Stomach (tissue), 9 donors: Measurements from ENCODE around the gene COPS8. TPM values are rescaled to one million over a fixed set of nuclear protein-coding genes. Genes with fewer than 3 reads are reported as not detected.

Source experiments
- DNase-seq, 2 donors: peaks; one replicate each; pipeline versions ENCODE4 v3.0.0 to v3.0.0-alpha.2; 2013 to 2019
- H3K27ac ChIP-seq, 5 donors: fragments of 200-600 bp in 4 of 5; sonication (generic) in 4 of 5; one replicate each; pipeline ENCODE4 v1.5.1; 2013 to 2019; ENCODE audit warnings: mild to moderate bottlenecking in 1 of 5, moderate library complexity in 1 of 5
- H3K27me3 ChIP-seq, 3 donors: fragments of 200-600 bp; sonication (generic); one replicate each; pipeline ENCODE4 v1.5.1; 2017 to 2019; ENCODE audit warnings: mixed run types in 1 of 3
- H3K36me3 ChIP-seq, 4 donors: fragments of 200-600 bp; sonication (generic); 1 replicate in 3 of 4; 2 replicates in 1 of 4; pipeline ENCODE4 v1.5.1; 2016 to 2019
- H3K4me1 ChIP-seq, 4 donors: fragments of 200-600 bp; sonication (generic); one replicate each; pipeline ENCODE4 v1.5.1; 2016 to 2019
- H3K4me3 ChIP-seq, 4 donors: fragments of 200-600 bp; sonication (generic) in 3 of 4; one replicate each; pipeline ENCODE4 v1.5.1; 2016 to 2019; ENCODE audit warnings: mild to moderate bottlenecking in 1 of 4
- H3K9me3 ChIP-seq, 4 donors: fragments of 200-600 bp; sonication (generic); one replicate each; pipeline ENCODE4 v1.5.1; 2016 to 2019
- EP300 ChIP-seq: sonication (generic); formaldehyde crosslinking; IDR thresholded peaks from one replicate; pipeline ENCODE4 v1.6.1; 2017; ENCODE audit warnings: antibody characterized with exemption
- POLR2A ChIP-seq, 4 donors: fragments of 450-650 bp; IDR thresholded peaks; one replicate each; pipeline ENCODE4 v1.6.1; 2016; ENCODE audit warnings: antibody characterized with exemption in 4 of 4, control low read depth in 2 of 4, mild to moderate bottlenecking in 1 of 4, moderate library complexity in 1 of 4
- POLR2AphosphoS5 ChIP-seq, 3 donors: sonication (generic); formaldehyde crosslinking; IDR thresholded peaks; one replicate each; pipeline ENCODE4 v1.6.1; 2016; ENCODE audit warnings: antibody characterized with exemption in 3 of 3
- WGBS, 5 donors: extraction: QIAGEN DNeasy Blood & Tissue Kit in 3 of 5; methylation state at CpG; one replicate each; pipeline versions ENCODE4 v1.1.5 to v1.1.7; 2013 to 2018; 5-methylcytosine and 5-hydroxymethylcytosine counted together
- intact Hi-C: fragments of 100-400 bp; cut with DNase I; formaldehyde crosslinking; loops from one replicate; pipeline ENCODE4 v1.15.1; 2023; ENCODE audit warnings: low total_unique reads
- polyA plus RNA-seq, 3 donors: library from polyadenylated mRNA; stranded (reverse); fragments of 200-250 nt; gene quantifications; one replicate each; pipeline ENCODE4 v1.2.3, GENCODE V29; 2013
- total RNA-seq, 5 donors: library from RNA; depleted of rRNA; stranded (reverse); fragments of >200 nt; gene quantifications; one replicate each; pipeline versions ENCODE4 v1.1.0 to v1.2.3, GENCODE V29; 2014 to 2016
- TF ChIP-seq, protein P1 (sequence below), 7 experiments: fragments of 450-650 bp in 4 of 7; fragments of 200-600 bp in 3 of 7; sonication (generic) in 3 of 7; IDR thresholded peaks; one replicate each; pipeline ENCODE4 v1.5.1; 2016 to 2019; ENCODE audit warnings: antibody characterized with exemption in 7 of 7, control low read depth in 2 of 7, mild to moderate bottlenecking in 1 of 7
- donor health status: healthy with polysubstance abuse.
- donor health status: Bipolar disorder and iron deficiency.
- donor health status: healthy.

COPS8 gene
- total and polyA plus RNA-seq, 8 donors: 24.1 to 105 (median 53.3) TPM

DNA sequence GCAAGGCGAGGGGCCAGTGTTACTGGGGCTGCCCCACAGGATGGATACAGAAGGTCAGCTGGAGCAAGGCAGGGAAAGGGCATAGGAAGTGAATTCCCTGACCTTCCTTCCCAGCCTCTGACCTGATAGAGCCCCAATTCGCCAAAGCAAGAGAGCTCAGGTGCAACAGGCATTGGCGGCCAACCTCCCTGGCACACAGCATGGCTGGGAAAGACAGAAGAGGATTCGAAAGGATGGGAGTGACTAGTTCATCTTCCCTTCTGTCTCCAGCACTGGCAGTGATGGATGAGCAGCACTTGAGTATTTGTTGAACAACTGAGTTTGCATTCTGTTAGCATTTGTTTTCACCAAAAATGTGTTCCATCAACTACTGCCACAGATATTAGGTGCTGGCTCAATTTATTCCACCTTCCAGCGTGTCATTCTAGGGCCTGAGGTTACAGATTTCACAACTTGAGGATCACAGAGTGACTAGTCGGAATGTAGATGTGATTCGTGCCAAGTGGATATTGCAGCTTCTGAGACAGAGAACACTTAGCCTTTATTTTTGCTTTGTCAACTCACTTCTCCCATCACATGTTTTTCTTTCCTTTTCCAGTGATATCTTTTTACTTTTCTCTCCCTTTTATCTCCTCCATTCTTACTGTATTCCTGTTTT lies 6.2 kb downstream of the COPS8 start:
- peaks cover 7 to 59% (median 34%) of the 10 kb centered on the region in 4 donors for H3K4me1 ChIP-seq
- TF ChIP-seq EP300 (no peak), POLR2AphosphoS5 (IDR thresholded peaks at IDR 0.05) (peak in 1 of 3 donors; percentile 41)
- no peaks in the 10 kb centered on the region for H3K9me3 ChIP-seq
- no peak for DNase-seq
- 76 to 91% (median 84%) methylated on average over 7 of the region's 7 CpGs for WGBS, 5 donors
- H3K36me3 ChIP-seq: peaks cover 15 to 81% (median 72%) of the 10 kb centered on the region in 4 donors
- no peaks in the 10 kb centered on the region for H3K27me3 ChIP-seq
- H3K27ac ChIP-seq: peak overlapping the region in 4 of 5 donors; percentile 35 to 75 (median 56)
- intact Hi-C loops: no loop called here
- H3K4me3 ChIP-seq: no peak overlapping the region

DNA sequence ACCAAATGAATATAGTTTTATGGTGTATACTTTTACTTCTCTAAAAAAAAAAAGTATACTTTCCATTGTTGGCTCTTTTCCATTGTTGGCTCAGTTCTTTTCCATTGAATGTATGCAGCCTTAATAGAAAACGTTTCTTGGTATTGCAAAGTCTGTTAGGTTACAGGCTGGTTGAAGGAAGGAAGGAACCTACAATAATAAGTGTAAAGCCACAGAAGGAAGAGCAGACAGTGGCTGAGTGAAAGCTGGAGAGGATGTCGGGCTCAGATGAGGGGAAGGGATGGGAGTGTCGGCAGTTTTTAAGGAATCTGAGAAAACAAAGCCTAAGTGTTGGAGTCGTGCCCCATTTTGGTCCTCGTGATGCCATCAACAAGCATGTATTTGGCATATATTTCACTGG lies 6.8 kb downstream of the COPS8 start:
- peaks cover 3 to 53% (median 28%) of the 10 kb centered on the region in 4 donors for H3K4me1 ChIP-seq
- peaks cover 21 to 85% (median 78%) of the 10 kb centered on the region in 4 donors for H3K36me3 ChIP-seq
- no peak for DNase-seq
- H3K27me3 ChIP-seq: no peaks in the 10 kb centered on the region
- intact Hi-C loops: no loop called here
- H3K9me3 ChIP-seq: no peaks in the 10 kb centered on the region
- TF ChIP-seq POLR2A (IDR thresholded peaks at IDR 0.05) (no peak), POLR2AphosphoS5 (IDR thresholded peaks at IDR 0.05) (no peak), EP300 (no peak)
- TF ChIP-seq, protein P1, sequence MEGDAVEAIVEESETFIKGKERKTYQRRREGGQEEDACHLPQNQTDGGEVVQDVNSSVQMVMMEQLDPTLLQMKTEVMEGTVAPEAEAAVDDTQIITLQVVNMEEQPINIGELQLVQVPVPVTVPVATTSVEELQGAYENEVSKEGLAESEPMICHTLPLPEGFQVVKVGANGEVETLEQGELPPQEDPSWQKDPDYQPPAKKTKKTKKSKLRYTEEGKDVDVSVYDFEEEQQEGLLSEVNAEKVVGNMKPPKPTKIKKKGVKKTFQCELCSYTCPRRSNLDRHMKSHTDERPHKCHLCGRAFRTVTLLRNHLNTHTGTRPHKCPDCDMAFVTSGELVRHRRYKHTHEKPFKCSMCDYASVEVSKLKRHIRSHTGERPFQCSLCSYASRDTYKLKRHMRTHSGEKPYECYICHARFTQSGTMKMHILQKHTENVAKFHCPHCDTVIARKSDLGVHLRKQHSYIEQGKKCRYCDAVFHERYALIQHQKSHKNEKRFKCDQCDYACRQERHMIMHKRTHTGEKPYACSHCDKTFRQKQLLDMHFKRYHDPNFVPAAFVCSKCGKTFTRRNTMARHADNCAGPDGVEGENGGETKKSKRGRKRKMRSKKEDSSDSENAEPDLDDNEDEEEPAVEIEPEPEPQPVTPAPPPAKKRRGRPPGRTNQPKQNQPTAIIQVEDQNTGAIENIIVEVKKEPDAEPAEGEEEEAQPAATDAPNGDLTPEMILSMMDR (IDR thresholded peaks at IDR 0.05): no peak
- no peak overlapping the region for H3K4me3 ChIP-seq
- 62 to 80% (median 74%) methylated on average over 5 of the region's 5 CpGs for WGBS, 5 donors
- H3K27ac ChIP-seq: peak overlapping the region in 3 of 5 donors; percentile 35 to 75 (median 71)

DNA sequence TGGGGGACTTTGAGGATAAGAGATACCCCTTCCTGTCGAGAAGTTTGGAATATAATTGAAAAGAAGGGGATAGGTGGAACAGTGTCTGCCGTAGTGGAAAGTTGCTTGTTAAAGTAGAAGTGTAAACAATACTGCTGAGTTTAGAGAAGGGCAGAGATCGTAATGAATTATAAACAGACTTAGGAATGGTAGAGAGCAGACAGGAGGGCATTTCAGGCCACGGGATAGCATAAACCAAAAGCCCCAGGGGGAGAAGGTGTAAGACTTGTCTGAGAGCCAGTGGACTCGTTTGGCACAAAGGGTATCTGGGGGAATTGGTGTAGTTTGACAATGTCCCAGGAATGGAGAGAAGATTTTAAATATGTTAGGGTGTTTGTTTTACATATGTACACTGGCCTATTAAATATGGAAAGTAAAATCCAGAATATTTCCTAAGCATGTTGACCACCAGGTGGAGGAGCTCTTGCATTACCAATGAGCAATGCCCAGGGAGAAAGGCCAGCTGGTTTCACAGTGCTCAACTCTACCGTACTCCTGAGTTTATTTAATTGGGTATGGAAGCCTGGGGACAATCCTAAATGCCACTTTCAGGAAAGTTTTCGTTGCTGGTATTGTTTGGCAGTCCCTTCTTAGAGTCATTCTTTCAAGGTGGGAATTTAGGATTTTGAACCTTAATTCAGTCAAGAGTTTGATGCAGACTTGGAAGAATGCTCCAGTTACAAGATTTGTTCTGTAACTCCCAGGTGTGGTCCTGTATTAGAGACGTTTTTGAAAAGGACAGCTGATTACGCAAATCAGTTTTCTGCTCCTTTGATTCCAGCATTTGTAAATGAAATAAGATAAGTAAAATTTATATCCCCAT lies 7.5 kb downstream of the COPS8 start:
- Histone ChIP-seq H3K4me1 (peaks cover 3 to 46% (median 25%) of the 10 kb centered on the region in 4 donors), H3K9me3 (no peaks in the 10 kb centered on the region), H3K27ac (peak overlapping the region in 3 of 5 donors; percentile 35 to 75 (median 71)), H3K27me3 (no peaks in the 10 kb centered on the region), H3K4me3 (no peak overlapping the region), H3K36me3 (peaks cover 24 to 85% (median 79%) of the 10 kb centered on the region in 4 donors)
- WGBS, 5 donors: 49 to 60% (median 55%) methylated on average over 9 of the region's 9 CpGs
- intact Hi-C loops: no loop called here
- TF ChIP-seq EP300 (no peak), POLR2AphosphoS5 (IDR thresholded peaks at IDR 0.05) (no peak)
- TF ChIP-seq, protein P1 (IDR thresholded peaks at IDR 0.05): peak in 4 of 7 experiments; percentile 11 to 30 (median 27)
- DNase-seq: peak in 1 of 2 donors; percentile 80

DNA sequence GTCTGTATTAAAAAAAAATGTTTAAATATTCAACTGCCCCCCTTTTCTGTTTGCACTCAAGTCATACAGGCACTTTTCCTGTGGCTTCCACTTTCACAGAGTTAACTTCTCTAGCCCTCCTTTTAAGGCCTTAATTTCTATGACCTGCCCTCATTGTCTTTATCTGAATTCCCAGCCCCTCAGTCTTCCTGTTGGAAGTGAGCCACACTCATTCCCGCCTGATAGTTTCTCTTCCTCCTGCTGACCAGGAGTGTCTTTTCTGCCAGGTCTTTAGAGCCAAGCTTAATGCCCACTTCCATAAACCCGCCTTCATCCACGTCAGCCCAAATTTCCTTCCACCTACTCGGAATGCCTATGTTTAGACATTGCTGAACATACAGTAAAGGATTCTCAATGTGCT lies 10.5 kb downstream of the COPS8 start:
- intact Hi-C loops: no loop called here
- Histone ChIP-seq H3K9me3 (no peaks in the 10 kb centered on the region), H3K36me3 (peaks cover 26 to 89% (median 83%) of the 10 kb centered on the region in 4 donors)

More for the DNA sequence above, 10.5 kb downstream of the COPS8 start:
- DNase-seq: no peak
- WGBS, 5 donors: 73 to 86% (median 84%) methylated on average over 4 of the region's 4 CpGs
- Histone ChIP-seq H3K4me3 (no peak overlapping the region), H3K27ac (no peak overlapping the region), H3K27me3 (no peaks in the 10 kb centered on the region), H3K4me1 (peaks cover 3 to 34% (median 19%) of the 10 kb centered on the region in 4 donors)
- TF ChIP-seq, protein P1 (IDR thresholded peaks at IDR 0.05): no peak
- TF ChIP-seq POLR2AphosphoS5 (IDR thresholded peaks at IDR 0.05): no peak
- TF ChIP-seq POLR2A (IDR thresholded peaks at IDR 0.05): no peak
- TF ChIP-seq EP300: no peak
